IPS-18c (cell line): ENCODE measurements around the gene FSTL1.

Source experiments
- H3K4me3 ChIP-seq: 2 replicates; pipeline ENCODE4 v1.7.0; 2013; ENCODE audit warnings: low read depth, mild to moderate bottlenecking, low read length, moderate library complexity; ENCODE audit not compliant: insufficient read depth
- H3K9me3 ChIP-seq: one replicate; pipeline ENCODE4 v1.6.1; 2013; ENCODE audit warnings: mild to moderate bottlenecking, low read length, moderate library complexity; ENCODE audit not compliant: control insufficient read depth, insufficient read depth

FSTL1 gene

GRCh38 chr3:120428924-120429323 is 21.9 kb downstream of the FSTL1 start:
- Histone ChIP-seq H3K4me3 (no peak overlapping the region), H3K9me3 (no peaks in the 10 kb centered on the region)

GRCh38 chr3:120427201-120427600 is 23.6 kb downstream of the FSTL1 start:
- H3K4me3 ChIP-seq, result no peak overlapping the region
- no peaks in the 10 kb centered on the region for H3K9me3 ChIP-seq

DNA sequence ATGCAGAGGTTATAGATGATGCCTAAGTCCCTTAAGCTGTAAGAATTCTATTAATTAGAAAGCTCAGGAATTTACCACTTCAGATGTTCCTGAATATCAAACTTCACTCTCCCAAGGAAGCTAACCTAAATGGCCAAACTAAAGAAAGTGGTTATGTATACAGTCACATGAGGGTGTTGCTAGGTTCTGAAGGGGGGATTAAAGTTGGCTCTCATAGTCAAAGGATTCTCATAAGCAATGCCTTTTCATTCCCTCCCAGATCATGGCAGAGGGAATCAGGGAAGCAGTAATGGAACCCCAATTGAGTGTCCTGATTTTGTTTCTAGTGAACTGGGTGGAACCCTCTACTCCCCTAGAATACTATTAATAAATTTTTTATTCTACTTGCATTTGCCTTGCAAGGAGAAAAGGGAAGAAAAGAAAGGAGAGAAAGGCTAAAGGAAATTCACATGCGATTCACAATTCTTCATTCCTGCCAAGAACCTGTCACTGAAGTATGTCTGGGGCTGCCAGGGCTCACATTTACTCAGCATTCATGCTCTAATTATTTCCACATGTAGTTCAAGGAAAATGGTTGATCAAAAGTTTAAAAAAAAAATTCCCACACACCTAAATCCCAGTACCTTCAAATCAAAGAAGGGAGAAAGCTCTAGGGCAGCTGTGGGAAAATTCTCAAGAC is 25.1 kb downstream of the FSTL1 start:
- Histone ChIP-seq H3K9me3 (no peaks in the 10 kb centered on the region), H3K4me3 (no peak overlapping the region)

- no peaks in the 10 kb centered on the region for H3K9me3 ChIP-seq
- no peak overlapping the region for H3K4me3 ChIP-seq
These were observed 25.7 kb downstream of the FSTL1 start for GRCh38 chr3:120424976-120425570.

GRCh38 chr3:120424506-120424905 is 26.3 kb downstream of the FSTL1 start:
- Histone ChIP-seq H3K9me3 (no peaks in the 10 kb centered on the region), H3K4me3 (no peak overlapping the region)

GRCh38 chr3:120423432-120423831 is 27.4 kb downstream of the FSTL1 start:
- Histone ChIP-seq H3K9me3 (no peaks in the 10 kb centered on the region), H3K4me3 (no peak overlapping the region)

DNA sequence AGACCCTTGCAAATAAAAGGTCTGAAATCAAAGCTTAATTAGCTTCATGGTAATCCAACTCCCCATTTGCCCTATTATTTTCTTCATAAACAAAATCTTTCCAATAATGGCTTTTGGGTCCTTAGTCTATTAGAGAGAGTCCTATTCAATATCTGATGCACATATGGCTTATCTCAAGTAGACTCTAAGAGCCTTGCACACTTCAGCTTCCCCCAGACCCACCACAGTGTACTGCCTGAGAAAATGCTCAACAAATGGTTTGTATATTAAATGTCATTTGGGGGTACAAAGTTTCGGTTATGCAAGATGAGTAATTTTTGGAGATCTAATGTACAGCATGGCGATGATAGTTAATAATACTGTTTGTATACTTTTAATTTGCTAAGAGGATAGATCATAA is 28.9 kb downstream of the FSTL1 start:
- Histone ChIP-seq H3K9me3 (no peaks in the 10 kb centered on the region), H3K4me3 (no peak overlapping the region)

- Histone ChIP-seq H3K9me3 (no peaks in the 10 kb centered on the region), H3K4me3 (no peak overlapping the region)
These were observed 29.8 kb downstream of the FSTL1 start for GRCh38 chr3:120420928-120421551.

DNA sequence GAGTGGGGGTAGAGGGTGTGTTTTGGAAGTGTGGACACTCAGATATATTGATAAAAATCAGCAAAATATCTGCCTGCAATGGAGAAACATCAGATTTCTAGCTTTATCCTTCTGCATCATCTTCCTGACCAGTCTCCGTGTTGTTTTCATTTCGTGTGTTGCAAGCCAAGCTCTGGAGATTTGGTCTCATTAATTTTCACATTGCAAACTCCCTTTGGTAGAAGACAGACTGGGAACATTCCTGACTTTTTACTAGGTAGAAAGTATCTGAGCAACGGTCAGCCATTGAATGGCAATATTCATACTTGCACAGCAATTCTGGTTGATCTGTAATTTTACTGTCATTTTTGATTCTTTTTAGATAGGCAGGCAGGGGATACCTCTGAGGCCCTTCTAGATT is 30.4 kb downstream of the FSTL1 start:
- H3K4me3 ChIP-seq, result no peak overlapping the region
- H3K9me3 ChIP-seq, result no peaks in the 10 kb centered on the region

DNA sequence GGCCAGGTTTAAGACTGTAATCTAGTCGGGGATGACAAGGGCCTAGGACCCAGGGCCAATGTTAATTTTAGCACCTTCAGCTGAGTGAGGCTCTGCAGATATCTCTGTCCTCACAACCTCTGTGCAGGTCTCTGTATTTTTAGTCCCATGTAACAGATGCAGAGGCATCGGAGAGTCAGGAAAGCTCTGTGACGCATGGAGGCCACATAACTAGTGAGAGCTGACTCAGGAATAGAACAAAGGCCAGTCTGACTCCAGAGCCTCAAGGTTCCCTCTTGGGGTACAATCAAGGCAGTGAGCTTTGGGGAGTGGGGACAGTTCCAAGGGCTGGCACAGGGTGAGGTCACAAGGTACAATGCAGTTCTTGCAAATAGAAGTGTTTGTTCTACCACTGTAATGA is 31.0 kb downstream of the FSTL1 start:
- Histone ChIP-seq H3K9me3 (no peaks in the 10 kb centered on the region), H3K4me3 (no peak overlapping the region)

DNA sequence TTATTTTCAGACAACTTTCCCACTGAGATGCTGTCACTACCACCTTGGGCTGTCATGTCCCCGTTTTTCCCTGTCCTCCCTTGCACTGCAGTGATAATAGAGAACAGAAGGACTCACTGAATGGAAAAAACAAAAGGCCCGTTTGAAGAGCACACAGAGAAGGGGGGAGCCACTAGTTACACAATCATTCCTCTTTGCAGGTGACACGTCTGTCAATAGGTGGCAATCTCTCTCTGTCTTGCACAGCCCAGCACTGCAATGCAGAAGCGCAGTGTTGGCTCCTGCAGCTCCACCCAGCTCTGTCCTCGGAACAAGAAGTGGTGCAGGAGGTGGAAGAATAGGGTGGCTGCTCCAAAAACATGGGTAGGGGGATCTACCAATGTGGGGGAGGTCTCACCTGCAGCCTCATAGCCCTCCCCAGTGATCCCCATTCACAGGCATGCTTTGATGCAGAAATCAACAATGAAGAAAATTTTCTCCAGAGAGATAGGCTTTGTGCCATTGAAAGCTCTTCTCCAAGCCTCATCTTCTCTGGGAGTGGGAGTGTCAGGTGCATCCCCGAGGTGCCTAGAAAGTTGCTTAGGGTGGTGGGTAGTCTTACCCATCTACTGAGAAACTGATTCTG is 31.8 kb downstream of the FSTL1 start:
- no peaks in the 10 kb centered on the region for H3K9me3 ChIP-seq
- no peak overlapping the region for H3K4me3 ChIP-seq

DNA sequence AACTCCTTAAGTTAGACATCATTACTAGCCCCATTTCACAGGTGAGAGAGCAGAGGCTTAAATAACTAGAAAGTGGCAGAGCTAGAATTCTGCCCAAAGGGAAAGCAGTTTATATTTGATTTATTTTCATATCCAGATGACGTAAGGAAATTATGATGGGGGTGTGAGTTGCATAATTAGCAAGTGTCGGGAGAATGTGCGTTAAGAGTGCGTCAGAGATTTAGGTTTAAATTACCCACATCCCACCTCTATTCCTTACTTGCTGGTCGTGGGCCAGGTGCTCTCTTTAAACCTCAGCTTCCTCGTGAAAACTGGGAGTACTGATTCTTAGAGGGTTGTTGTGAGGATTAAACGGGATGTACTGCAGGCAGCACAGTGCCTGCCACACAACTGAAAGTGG is 32.3 kb downstream of the FSTL1 start:
- no peaks in the 10 kb centered on the region for H3K9me3 ChIP-seq
- no peak overlapping the region for H3K4me3 ChIP-seq

GRCh38 chr3:120417272-120417911 is 33.4 kb downstream of the FSTL1 start:
- Histone ChIP-seq H3K4me3 (no peak overlapping the region), H3K9me3 (no peaks in the 10 kb centered on the region)

GRCh38 chr3:120416868-120417267 is 33.9 kb downstream of the FSTL1 start:
- H3K4me3 ChIP-seq, result no peak overlapping the region

GRCh38 chr3:120415756-120416155 is 35.0 kb downstream of the FSTL1 start:
- Histone ChIP-seq H3K4me3 (no peak overlapping the region), H3K9me3 (peaks cover 2% of the 10 kb centered on the region)

More at GRCh38 chr3:120416868-120417267, 33.9 kb downstream of the FSTL1 start:
- H3K9me3 ChIP-seq, result peaks cover under 1% of the 10 kb centered on the region

GRCh38 chr3:120410541-120410940 is 40.3 kb downstream of the FSTL1 start:
- Histone ChIP-seq H3K9me3 (peaks cover 2% of the 10 kb centered on the region), H3K4me3 (no peak overlapping the region)

GRCh38 chr3:120410116-120410515 is 40.7 kb downstream of the FSTL1 start:
- Histone ChIP-seq H3K9me3 (peaks cover 2% of the 10 kb centered on the region), H3K4me3 (no peak overlapping the region)
